ENCODE measurements around the gene PAX3. TPM values are rescaled to one million over a fixed set of nuclear protein-coding genes. Genes with fewer than 3 reads are reported as not detected.

Gene PAX3
- total RNA-seq, 2 donors from 2014 or later, result not detected

GRCh38 chr2:222297600-222297935 is 1.2 kb downstream of the PAX3 start:
- ATAC-seq (no peak), DNase-seq (no peak)
- Histone ChIP-seq H3K27ac (no peak overlapping the region), H3K4me3 (no peak overlapping the region), H3K4me1 (peaks cover 40% of the 10 kb centered on the region), H3K9me3 (no peaks in the 10 kb centered on the region), H3K36me3 (replicated peaks in 1 of 2; ENCODE audit: insufficient read depth in 1 of 2, low read depth in 2 of 2) (no peaks in the 10 kb centered on the region), H3K27me3 (peaks cover 0 to 67% of the 10 kb centered on the region in 2 donors)
- TF ChIP-seq POLR2A (IDR thresholded peaks at IDR 0.05), result no peak
- 7 to 8% methylated on average over 6 of the region's 6 CpGs for WGBS, 2 donors
- intact Hi-C loops (cut with DNase I), result no loop called here

DNA sequence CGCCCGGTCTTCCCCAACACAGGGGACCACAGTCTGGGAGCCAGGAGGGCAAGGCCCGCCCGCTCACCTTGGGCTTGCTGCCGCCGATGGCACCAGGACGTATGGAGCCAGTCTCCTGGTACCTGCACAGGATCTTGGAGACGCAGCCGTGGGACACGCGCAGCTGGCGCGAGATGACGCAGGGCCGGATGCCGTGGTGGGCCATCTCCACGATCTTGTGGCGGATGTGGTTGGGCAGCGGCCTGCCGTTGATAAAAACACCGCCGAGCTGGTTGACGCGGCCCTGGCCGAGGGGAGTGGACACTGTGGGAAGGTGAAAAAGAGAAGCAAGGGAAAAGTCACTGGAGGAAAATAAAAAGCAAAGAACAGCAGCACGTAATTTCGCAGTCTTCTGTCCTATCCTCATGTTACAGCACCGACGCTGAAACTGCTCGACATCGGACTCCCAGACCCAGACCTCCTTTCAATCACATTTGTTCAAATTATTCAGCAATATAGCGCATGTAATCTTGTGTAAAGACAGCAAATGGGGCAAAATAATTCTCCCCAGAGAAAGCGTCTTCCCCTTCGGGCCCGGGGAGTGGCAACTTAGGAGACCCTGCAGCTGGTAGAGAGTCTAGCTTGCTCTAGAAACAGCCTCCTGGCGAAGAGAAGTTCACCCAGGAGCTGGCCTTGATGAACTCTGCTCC is 1.7 kb downstream of the PAX3 start:
- no peaks in the 10 kb centered on the region for H3K9me3 ChIP-seq
- H3K36me3 ChIP-seq (replicated peaks in 1 of 2; ENCODE audit: insufficient read depth in 1 of 2, low read depth in 2 of 2), result no peaks in the 10 kb centered on the region
- no peak overlapping the region for H3K27ac ChIP-seq
- no peak for DNase-seq
- H3K4me3 ChIP-seq, result no peak overlapping the region
- intact Hi-C loops (cut with DNase I), result no loop called here
- 5 to 7% methylated on average over 32 to 36 of the region's 36 CpGs for WGBS, 2 donors
- peaks cover 40% of the 10 kb centered on the region for H3K4me1 ChIP-seq
- ATAC-seq, result no peak
- TF ChIP-seq, protein P1, sequence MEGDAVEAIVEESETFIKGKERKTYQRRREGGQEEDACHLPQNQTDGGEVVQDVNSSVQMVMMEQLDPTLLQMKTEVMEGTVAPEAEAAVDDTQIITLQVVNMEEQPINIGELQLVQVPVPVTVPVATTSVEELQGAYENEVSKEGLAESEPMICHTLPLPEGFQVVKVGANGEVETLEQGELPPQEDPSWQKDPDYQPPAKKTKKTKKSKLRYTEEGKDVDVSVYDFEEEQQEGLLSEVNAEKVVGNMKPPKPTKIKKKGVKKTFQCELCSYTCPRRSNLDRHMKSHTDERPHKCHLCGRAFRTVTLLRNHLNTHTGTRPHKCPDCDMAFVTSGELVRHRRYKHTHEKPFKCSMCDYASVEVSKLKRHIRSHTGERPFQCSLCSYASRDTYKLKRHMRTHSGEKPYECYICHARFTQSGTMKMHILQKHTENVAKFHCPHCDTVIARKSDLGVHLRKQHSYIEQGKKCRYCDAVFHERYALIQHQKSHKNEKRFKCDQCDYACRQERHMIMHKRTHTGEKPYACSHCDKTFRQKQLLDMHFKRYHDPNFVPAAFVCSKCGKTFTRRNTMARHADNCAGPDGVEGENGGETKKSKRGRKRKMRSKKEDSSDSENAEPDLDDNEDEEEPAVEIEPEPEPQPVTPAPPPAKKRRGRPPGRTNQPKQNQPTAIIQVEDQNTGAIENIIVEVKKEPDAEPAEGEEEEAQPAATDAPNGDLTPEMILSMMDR (IDR thresholded peaks at IDR 0.05), result no peak
- no peak for TF ChIP-seq POLR2A (IDR thresholded peaks at IDR 0.05)
- peaks cover 0 to 67% of the 10 kb centered on the region in 2 donors for H3K27me3 ChIP-seq

GRCh38 chr2:222296311-222296741 is 2.5 kb downstream of the PAX3 start:
- ATAC-seq (no peak), DNase-seq (no peak)
- Histone ChIP-seq H3K9me3 (no peaks in the 10 kb centered on the region), H3K4me1 (peaks cover 34% of the 10 kb centered on the region), H3K36me3 (replicated peaks in 1 of 2; ENCODE audit: insufficient read depth in 1 of 2, low read depth in 2 of 2) (no peaks in the 10 kb centered on the region), H3K4me3 (no peak overlapping the region), H3K27ac (no peak overlapping the region), H3K27me3 (peaks cover 0 to 60% of the 10 kb centered on the region in 2 donors)
- 6 to 7% methylated on average over 6 of the region's 6 CpGs for WGBS, 2 donors
- TF ChIP-seq, protein P1 (IDR thresholded peaks at IDR 0.05), result no peak
- no peak for TF ChIP-seq POLR2A (IDR thresholded peaks at IDR 0.05)
- intact Hi-C loops (cut with DNase I), result no loop called here

- Histone ChIP-seq H3K4me3 (no peak overlapping the region), H3K27me3 (peaks cover 0 to 57% of the 10 kb centered on the region in 2 donors), H3K36me3 (replicated peaks in 1 of 2; ENCODE audit: insufficient read depth in 1 of 2, low read depth in 2 of 2) (no peaks in the 10 kb centered on the region), H3K27ac (no peak overlapping the region), H3K4me1 (peaks cover 29% of the 10 kb centered on the region), H3K9me3 (no peaks in the 10 kb centered on the region)
- TF ChIP-seq, protein P1 (IDR thresholded peaks at IDR 0.05), result no peak
- TF ChIP-seq POLR2A (IDR thresholded peaks at IDR 0.05), result no peak
- 1 to 4% methylated on average over 18 to 33 of the region's 33 CpGs for WGBS, 2 donors
- DNase-seq, result no peak
- intact Hi-C loops (cut with DNase I), result no loop called here
- ATAC-seq, result no peak
These were observed 3.3 kb downstream of the PAX3 start for GRCh38 chr2:222295368-222296062.

DNA sequence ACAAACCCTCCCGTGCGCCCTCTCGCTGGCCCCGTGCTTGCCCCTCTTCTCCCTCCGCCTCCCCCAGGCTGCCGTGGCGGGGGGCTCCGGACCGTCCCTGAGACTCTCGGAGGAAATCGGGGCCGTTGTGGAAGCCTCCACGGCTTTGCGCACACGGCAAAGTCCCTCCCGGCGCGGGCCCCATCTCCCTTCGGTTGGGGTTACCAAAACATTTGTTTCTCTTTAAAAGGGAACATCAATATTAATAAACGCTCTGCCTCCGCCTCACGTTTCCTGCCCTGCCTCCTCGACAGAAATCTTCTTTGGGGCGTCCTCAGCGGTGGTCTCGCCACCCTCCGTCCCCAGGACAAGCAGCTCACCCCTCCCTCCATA is 3.8 kb downstream of the PAX3 start:
- ATAC-seq, result no peak
- WGBS, 2 donors, result 4 to 8% methylated on average over 27 of the region's 27 CpGs
- peaks cover 29% of the 10 kb centered on the region for H3K4me1 ChIP-seq
- H3K27ac ChIP-seq, result no peak overlapping the region
- H3K4me3 ChIP-seq, result no peak overlapping the region
- DNase-seq, result no peak
- H3K9me3 ChIP-seq, result no peaks in the 10 kb centered on the region
- no peaks in the 10 kb centered on the region for H3K36me3 ChIP-seq (replicated peaks in 1 of 2; ENCODE audit: insufficient read depth in 1 of 2, low read depth in 2 of 2)
- H3K27me3 ChIP-seq, result peaks cover 0 to 56% of the 10 kb centered on the region in 2 donors
- intact Hi-C loops (cut with DNase I), result no loop called here
- no peak for TF ChIP-seq POLR2A (IDR thresholded peaks at IDR 0.05)
- TF ChIP-seq, protein P1 (IDR thresholded peaks at IDR 0.05), result no peak

Measured in body of pancreas (tissue), 4 donors.